Measurements from ENCODE around the gene GNAQ. TPM values are rescaled to one million over a fixed set of nuclear protein-coding genes. Genes with fewer than 3 reads are reported as not detected.

GNAQ gene
- polyA plus RNA-seq, 3 donors, result 8.3 to 51.0 (median 9.6) TPM

- intact Hi-C loops (cut with micrococcal nuclease), result loop anchor here in 1 of 2 donors (10.0 kb wide), 1 partner anchor 89 kb away; the partner anchor contains the start of gene GNAQ
These were observed 85.3 kb downstream of the GNAQ start for GRCh38 chr9:77946296-77946695.

GRCh38 chr9:77945798-77946197, 85.8 kb downstream of the GNAQ start:
- H3K4me1 ChIP-seq (ENCODE audit: control insufficient read depth in 1 of 2, insufficient read depth in 2 of 2, low read length in 2 of 2), result peaks cover 67 to 85% of the 10 kb centered on the region in 2 donors
- H3K36me3 Mint-ChIP-seq, result peaks cover 3 to 8% of the 10 kb centered on the region in 2 donors
- WGBS (ENCODE audit: insufficient coverage), result 0% methylated on average over 3 of the region's 5 CpGs
- H3K36me3 ChIP-seq (replicated peaks in 1 of 2; ENCODE audit: control insufficient read depth in 1 of 2, insufficient read depth in 2 of 2, low read length in 2 of 2), result no peaks in the 10 kb centered on the region
- H4K20me1 ChIP-seq (ENCODE audit: insufficient read depth, low read length), result peaks cover 61% of the 10 kb centered on the region
- no peak overlapping the region for H2AFZ ChIP-seq (ENCODE audit: insufficient read depth, low read depth, low read length, poor library complexity, severe bottlenecking)
- H3K27me3 Mint-ChIP-seq (ENCODE audit: low read depth in 3 of 3), result no peaks in the 10 kb centered on the region
- peaks cover 86% of the 10 kb centered on the region for H3K4me1 Mint-ChIP-seq
- intact Hi-C loops (cut with micrococcal nuclease), result loop anchor here in 1 of 2 donors (10.0 kb wide), 1 partner anchor 89 kb away; the partner anchor contains the start of gene GNAQ
- H3K79me2 ChIP-seq (ENCODE audit: insufficient read depth, low read length), result peaks cover 91% of the 10 kb centered on the region
- H3K9me3 Mint-ChIP-seq, result peaks cover 0 to 5% (median 3%) of the 10 kb centered on the region in 7 donors
- DNase-seq, result peak; percentile 48 to 89 (median 88)
- no peaks in the 10 kb centered on the region for H3K27me3 ChIP-seq (ENCODE audit: control insufficient read depth in 2 of 2, insufficient read depth in 2 of 2, low read length in 2 of 2)
- peak overlapping the region; percentile 33 to 71 (median 54) for H3K4me3 ChIP-seq (replicated peaks in 1 of 3; ENCODE audit: low read depth in 2 of 3, low read length in 3 of 3)
- peak overlapping the region; percentile 19 for H3K9ac ChIP-seq (ENCODE audit: insufficient read depth, low read length, poor library complexity, severe bottlenecking)
- H3K4me3 Mint-ChIP-seq, result peak overlapping the region; percentile 71 to 96
- TF ChIP-seq, protein P1, sequence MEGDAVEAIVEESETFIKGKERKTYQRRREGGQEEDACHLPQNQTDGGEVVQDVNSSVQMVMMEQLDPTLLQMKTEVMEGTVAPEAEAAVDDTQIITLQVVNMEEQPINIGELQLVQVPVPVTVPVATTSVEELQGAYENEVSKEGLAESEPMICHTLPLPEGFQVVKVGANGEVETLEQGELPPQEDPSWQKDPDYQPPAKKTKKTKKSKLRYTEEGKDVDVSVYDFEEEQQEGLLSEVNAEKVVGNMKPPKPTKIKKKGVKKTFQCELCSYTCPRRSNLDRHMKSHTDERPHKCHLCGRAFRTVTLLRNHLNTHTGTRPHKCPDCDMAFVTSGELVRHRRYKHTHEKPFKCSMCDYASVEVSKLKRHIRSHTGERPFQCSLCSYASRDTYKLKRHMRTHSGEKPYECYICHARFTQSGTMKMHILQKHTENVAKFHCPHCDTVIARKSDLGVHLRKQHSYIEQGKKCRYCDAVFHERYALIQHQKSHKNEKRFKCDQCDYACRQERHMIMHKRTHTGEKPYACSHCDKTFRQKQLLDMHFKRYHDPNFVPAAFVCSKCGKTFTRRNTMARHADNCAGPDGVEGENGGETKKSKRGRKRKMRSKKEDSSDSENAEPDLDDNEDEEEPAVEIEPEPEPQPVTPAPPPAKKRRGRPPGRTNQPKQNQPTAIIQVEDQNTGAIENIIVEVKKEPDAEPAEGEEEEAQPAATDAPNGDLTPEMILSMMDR (IDR thresholded peaks at IDR 0.05), result no peak
- H3K27ac ChIP-seq (ENCODE audit: low read depth in 1 of 2, low read length in 2 of 2), result peak overlapping the region in 1 of 2 donors; percentile 84
- peak overlapping the region; percentile 76 for H3K4me2 ChIP-seq (replicated peaks; ENCODE audit: extremely low read depth, low read length, poor library complexity, severe bottlenecking)
- H3K9me3 ChIP-seq (replicated peaks in 1 of 2; ENCODE audit: control insufficient read depth in 1 of 2, insufficient read depth in 1 of 2, low read length in 2 of 2), result no peaks in the 10 kb centered on the region
- H3K27ac Mint-ChIP-seq, result peak overlapping the region; percentile 90 to 96 (median 92)

More at GRCh38 chr9:77946296-77946695, 85.3 kb downstream of the GNAQ start:
- Histone ChIP-seq H3K4me1 (ENCODE audit: control insufficient read depth in 1 of 2, insufficient read depth in 2 of 2, low read length in 2 of 2) (peaks cover 67 to 83% of the 10 kb centered on the region in 2 donors), H3K9ac (ENCODE audit: insufficient read depth, low read length, poor library complexity, severe bottlenecking) (no peak overlapping the region), H3K9me3 (replicated peaks in 1 of 2; ENCODE audit: control insufficient read depth in 1 of 2, insufficient read depth in 1 of 2, low read length in 2 of 2) (no peaks in the 10 kb centered on the region), H3K36me3 (replicated peaks in 1 of 2; ENCODE audit: control insufficient read depth in 1 of 2, insufficient read depth in 2 of 2, low read length in 2 of 2) (peaks cover 0 to under 1% of the 10 kb centered on the region in 2 donors), H3K4me3 (replicated peaks in 1 of 3; ENCODE audit: low read depth in 2 of 3, low read length in 3 of 3) (peak overlapping the region; percentile 33 to 71 (median 54)), H2AFZ (ENCODE audit: insufficient read depth, low read depth, low read length, poor library complexity, severe bottlenecking) (no peak overlapping the region), H3K4me2 (replicated peaks; ENCODE audit: extremely low read depth, low read length, poor library complexity, severe bottlenecking) (peak overlapping the region; percentile 76), H4K20me1 (ENCODE audit: insufficient read depth, low read length) (peaks cover 64% of the 10 kb centered on the region), H3K27me3 (ENCODE audit: control insufficient read depth in 2 of 2, insufficient read depth in 2 of 2, low read length in 2 of 2) (no peaks in the 10 kb centered on the region), H3K79me2 (ENCODE audit: insufficient read depth, low read length) (peaks cover 91% of the 10 kb centered on the region), H3K27ac (ENCODE audit: low read depth in 1 of 2, low read length in 2 of 2) (peak overlapping the region; percentile 55 to 84)
- WGBS (ENCODE audit: insufficient coverage), result 18% methylated on average over 3 of the region's 4 CpGs
- Mint-ChIP-seq H3K4me1 (peaks cover 86% of the 10 kb centered on the region), H3K27ac (peak overlapping the region; percentile 90 to 96 (median 92)), H3K4me3 (peak overlapping the region; percentile 71 to 96), H3K27me3 (ENCODE audit: low read depth in 3 of 3) (no peaks in the 10 kb centered on the region), H3K36me3 (peaks cover 3 to 8% of the 10 kb centered on the region in 2 donors), H3K9me3 (peaks cover 0 to 2% (median 1%) of the 10 kb centered on the region in 7 donors)
- peak in 1 of 3 donors; percentile 31 for DNase-seq
- TF ChIP-seq, protein P1 (IDR thresholded peaks at IDR 0.05), result no peak

Measured in CD14-positive monocyte (primary cell).